K562 (cell line): ENCODE results near the gene PTPN1.

Experiments
- ZNF232 ChIP-seq: sonication (generic); formaldehyde crosslinking; IDR thresholded peaks from 2 replicates; pipeline ENCODE4 v1.8.0; 2022; ENCODE audit warnings: mild to moderate bottlenecking, missing genetic modification reagents
- TF ChIP-seq, protein P1 (sequence below), 3 experiments: IDR thresholded peaks in 2 of 3; conservative IDR thresholded peaks in 1 of 3; 2 replicates each; pipeline ENCODE4 v1.5.1; 2011 to 2012; ENCODE audit warnings: low read length in 3 of 3, mild to moderate bottlenecking in 3 of 3, control low read depth in 2 of 3, improper control_type of control experiment in 1 of 3, inconsistent platforms in 1 of 3, low read depth in 1 of 3, mixed read lengths in 1 of 3, moderate library complexity in 1 of 3; ENCODE audit not compliant: insufficient read depth in 2 of 3
- TF ChIP-seq, protein P2 (sequence below): fragments of 450-650 bp; IDR thresholded peaks from 2 replicates; pipeline ENCODE4 v1.6.1; 2016; ENCODE audit warnings: low read depth

GRCh38 chr20:50540620-50541605, 30.7 kb downstream of the PTPN1 start:
- TF ChIP-seq ZNF232 (CRISPR knock-in tag) = no peak
- TF ChIP-seq, protein P1, sequence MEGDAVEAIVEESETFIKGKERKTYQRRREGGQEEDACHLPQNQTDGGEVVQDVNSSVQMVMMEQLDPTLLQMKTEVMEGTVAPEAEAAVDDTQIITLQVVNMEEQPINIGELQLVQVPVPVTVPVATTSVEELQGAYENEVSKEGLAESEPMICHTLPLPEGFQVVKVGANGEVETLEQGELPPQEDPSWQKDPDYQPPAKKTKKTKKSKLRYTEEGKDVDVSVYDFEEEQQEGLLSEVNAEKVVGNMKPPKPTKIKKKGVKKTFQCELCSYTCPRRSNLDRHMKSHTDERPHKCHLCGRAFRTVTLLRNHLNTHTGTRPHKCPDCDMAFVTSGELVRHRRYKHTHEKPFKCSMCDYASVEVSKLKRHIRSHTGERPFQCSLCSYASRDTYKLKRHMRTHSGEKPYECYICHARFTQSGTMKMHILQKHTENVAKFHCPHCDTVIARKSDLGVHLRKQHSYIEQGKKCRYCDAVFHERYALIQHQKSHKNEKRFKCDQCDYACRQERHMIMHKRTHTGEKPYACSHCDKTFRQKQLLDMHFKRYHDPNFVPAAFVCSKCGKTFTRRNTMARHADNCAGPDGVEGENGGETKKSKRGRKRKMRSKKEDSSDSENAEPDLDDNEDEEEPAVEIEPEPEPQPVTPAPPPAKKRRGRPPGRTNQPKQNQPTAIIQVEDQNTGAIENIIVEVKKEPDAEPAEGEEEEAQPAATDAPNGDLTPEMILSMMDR (IDR thresholded peaks at IDR 0.05 in 2 of 3, conservative IDR thresholded peaks at IDR 0.05 in 1 of 3; ENCODE audit: insufficient read depth in 2 of 3, low read depth in 1 of 3, low read length in 3 of 3) = no peak; a peak in 1 of 6 replicates
- TF ChIP-seq, protein P2, sequence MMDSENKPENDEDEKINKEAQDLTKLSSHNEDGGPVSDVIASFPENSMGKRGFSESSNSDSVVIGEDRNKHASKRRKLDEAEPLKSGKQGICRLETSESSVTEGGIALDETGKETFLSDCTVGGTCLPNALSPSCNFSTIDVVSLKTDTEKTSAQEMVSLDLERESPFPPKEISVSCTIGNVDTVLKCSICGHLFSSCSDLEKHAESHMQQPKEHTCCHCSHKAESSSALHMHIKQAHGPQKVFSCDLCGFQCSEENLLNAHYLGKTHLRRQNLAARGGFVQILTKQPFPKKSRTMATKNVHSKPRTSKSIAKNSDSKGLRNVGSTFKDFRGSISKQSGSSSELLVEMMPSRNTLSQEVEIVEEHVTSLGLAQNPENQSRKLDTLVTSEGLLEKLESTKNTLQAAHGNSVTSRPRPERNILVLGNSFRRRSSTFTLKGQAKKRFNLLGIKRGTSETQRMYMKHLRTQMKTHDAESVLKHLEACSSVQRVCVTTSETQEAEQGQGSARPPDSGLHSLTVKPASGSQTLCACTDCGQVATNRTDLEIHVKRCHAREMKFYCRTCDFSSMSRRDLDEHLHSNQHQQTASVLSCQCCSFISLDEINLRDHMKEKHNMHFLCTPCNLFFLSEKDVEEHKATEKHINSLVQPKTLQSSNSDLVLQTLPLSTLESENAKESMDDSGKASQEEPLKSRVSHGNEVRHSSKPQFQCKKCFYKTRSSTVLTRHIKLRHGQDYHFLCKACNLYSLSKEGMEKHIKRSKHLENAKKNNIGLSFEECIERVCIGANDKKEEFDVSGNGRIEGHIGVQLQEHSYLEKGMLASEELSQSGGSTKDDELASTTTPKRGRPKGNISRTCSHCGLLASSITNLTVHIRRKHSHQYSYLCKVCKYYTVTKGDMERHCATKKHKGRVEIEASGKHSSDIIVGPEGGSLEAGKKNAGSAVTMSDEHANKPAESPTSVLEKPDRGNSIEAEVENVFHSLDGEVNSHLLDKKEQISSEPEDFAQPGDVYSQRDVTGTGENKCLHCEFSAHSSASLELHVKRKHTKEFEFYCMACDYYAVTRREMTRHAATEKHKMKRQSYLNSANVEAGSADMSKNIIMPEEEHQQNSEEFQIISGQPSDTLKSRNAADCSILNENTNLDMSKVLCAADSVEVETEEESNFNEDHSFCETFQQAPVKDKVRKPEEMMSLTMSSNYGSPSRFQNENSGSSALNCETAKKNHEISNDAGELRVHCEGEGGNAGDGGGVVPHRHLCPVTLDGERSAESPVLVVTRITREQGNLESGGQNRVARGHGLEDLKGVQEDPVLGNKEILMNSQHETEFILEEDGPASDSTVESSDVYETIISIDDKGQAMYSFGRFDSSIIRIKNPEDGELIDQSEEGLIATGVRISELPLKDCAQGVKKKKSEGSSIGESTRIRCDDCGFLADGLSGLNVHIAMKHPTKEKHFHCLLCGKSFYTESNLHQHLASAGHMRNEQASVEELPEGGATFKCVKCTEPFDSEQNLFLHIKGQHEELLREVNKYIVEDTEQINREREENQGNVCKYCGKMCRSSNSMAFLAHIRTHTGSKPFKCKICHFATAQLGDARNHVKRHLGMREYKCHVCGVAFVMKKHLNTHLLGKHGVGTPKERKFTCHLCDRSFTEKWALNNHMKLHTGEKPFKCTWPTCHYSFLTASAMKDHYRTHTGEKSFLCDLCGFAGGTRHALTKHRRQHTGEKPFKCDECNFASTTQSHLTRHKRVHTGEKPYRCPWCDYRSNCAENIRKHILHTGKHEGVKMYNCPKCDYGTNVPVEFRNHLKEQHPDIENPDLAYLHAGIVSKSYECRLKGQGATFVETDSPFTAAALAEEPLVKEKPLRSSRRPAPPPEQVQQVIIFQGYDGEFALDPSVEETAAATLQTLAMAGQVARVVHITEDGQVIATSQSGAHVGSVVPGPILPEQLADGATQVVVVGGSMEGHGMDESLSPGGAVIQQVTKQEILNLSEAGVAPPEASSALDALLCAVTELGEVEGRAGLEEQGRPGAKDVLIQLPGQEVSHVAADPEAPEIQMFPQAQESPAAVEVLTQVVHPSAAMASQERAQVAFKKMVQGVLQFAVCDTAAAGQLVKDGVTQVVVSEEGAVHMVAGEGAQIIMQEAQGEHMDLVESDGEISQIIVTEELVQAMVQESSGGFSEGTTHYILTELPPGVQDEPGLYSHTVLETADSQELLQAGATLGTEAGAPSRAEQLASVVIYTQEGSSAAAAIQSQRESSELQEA = no peak
